Head of caudate nucleus (tissue), 42 donors: Measurements from ENCODE around the gene STAT5A.
"Not testable (repeated sequence)": the region's sequence is repeated elsewhere in the genome, so short reads cannot be mapped to it uniquely, and the experiment has no call there.

ENCODE experiments used
- DNase-seq, 42 donors: peaks; one replicate each; pipeline versions ENCODE4 v3.0.0 to v3.0.0-alpha.2; 2020 to 2021; ENCODE audit warnings: mixed read lengths in 7 of 42
- intact Hi-C: fragments of 100-400 bp; cut with DNase I; formaldehyde crosslinking; loops from one replicate; pipeline ENCODE4 v1.15.0; 2022

STAT5A gene

DNA sequence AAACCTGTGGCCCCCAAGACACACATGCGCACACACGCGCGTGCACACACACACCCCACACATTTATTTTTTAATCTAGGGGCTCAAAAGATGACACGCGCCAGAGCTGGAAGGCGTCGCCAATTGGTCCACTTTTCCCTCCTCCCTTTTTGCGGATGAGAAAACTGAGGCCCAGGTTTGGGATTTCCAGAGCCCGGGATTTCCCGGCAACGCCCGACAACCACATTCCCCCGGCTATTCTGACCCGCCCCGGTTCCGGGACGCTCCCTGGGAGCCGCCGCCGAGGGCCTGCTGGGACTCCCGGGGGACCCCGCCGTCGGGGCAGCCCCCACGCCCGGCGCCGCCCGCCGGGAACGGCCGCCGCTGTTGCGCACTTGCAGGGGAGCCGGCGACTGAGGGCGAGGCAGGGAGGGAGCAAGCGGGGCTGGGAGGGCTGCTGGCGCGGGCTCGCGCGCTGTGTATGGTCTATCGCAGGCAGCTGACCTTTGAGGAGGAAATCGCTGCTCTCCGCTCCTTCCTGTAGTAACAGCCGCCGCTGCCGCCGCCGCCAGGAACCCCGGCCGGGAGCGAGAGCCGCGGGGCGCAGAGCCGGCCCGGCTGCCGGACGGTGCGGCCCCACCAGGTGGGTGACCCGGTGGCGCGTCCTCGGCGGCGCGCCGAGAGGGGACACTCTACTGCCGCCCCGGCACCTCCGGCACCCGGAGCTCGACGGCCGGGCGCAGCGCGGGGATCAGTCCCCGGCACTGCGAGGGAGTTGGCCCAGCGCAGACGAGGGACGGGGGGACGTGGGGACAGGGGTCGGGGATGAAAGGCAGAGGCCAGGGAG is at the start of gene STAT5A:
STAT5A (plus strand) TSS at position 522 of the 826 bp plus-strand sequence. CDS start 914 bp downstream, outside the sequence.
- peak; percentile 52 to 89 (median 77) for DNase-seq
- intact Hi-C loops: no loop called here

DNA sequence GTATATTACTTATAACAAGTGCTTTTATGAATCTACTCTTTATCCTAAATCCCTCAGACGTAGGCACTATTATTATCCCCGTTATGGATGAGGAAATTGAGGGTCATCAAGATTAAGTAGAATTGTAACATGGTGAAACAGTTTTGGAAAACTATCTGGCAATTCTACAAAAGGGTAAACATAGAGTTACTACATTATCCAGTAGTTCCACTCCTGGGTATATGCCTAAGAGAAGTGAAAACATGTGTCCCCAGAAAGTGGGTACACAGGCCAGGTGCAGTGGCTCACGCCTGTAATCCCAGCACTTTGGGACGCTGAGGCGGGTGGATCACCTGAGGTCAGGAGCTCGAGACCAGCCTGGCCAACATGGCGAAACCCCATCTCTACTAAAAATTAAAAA is 48.7 kb upstream of the STAT5A start:
- DNase-seq, intact Hi-C loops: not testable (repeated sequence)

DNA sequence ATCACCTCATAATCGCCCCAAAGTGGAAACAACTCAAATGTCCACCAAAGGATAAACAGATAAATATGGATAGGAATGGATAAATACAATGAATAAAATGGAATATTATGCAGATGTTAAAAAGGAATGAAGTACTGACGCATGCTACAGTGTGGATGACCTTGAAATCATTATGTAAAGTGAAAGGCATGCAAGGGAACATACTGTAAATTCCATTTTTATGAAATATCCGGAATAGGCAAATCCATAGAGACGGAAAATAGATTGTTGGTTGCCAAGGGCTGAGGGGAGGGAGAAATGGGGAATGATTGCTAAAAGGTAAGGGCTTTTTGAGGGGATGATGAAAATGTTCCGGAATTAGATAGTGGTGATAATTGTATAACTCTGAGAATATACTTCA is 48.1 kb upstream of the STAT5A start:
- intact Hi-C loops: no loop called here
- no peak for DNase-seq

DNA sequence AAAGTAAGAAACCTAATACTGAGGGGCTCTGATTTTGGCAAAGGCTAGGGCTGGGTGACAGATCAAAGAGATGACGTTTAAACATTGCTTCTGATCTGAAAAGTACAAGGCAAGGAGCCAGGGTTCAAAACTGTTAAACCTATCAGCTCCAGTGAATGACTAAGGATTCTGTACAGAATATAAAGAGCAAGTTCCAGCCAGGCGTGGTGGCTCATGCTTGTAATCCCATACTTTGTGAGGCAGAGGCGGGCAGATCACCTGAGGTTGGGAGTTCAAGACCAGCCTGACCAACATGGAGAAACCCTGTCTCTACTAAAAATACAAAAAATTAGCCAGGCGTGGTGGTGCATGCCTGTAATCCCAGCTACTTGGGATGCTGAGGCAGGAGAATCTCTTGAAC is 47.4 kb upstream of the STAT5A start:
- DNase-seq, intact Hi-C loops: not testable (repeated sequence)

DNA sequence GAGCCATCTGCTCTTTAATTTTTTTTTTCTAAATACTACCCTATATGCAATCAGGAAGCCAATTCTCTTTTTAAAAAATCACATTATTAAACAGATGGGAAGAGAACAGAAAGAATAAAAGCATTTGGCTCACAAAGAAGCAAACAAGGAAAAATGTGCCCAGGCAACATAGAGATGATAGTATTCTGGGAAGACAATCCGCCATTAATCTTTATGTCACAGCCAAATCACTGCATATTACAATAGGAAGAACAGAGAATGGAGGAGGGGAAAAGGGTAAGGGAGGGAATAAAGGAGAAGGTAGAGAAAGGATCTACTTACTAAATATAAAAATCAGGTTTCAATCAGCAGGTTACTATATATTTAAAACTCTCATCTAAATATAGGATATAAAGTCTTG is 46.4 kb upstream of the STAT5A start:
- no peak for DNase-seq
- intact Hi-C loops: no loop called here

DNA sequence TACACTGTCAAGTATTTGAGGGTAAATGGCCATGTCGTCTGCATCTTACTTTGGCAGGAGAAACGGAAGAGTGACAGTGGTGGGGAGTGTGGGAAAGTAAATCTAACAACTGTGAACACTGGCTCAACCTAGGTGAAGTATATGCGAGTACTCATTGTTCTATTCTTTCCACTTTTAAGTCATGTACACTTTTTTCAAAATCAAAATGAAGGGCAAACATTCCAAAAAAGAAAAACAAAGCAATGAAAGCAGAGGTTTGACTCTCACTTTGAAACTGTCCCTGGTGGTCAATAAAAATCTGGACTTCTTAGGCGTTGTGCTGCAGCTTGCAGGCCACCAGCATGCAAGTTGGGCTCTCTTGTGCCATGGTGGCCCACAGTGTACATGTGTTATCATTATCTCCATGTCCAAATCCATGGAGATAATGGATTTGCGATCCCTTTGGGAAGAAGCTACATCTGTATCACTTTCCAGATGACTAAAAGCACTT is 44.8 kb upstream of the STAT5A start:
- no peak for DNase-seq
- intact Hi-C loops: no loop called here

DNA sequence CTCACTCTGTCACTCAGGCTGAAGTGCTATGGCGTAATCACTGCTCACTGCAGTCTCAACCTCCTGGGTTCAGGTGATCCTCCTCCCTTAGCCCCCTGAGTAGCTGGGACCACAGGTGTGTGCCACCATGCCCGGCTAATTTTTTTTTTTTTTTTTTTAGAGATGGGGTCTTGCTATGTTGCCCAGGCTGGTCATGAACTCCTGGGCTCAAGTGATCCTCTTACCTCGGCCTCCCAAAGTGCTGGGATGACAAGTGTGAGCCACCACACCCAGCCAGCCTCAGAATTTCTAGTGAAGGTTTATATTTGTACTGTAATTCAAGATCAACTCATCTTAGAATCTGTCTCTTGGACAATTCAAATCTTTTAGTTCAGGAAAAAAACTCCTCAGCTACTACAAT is 44.2 kb upstream of the STAT5A start:
- DNase-seq, intact Hi-C loops: not testable (repeated sequence)

DNA sequence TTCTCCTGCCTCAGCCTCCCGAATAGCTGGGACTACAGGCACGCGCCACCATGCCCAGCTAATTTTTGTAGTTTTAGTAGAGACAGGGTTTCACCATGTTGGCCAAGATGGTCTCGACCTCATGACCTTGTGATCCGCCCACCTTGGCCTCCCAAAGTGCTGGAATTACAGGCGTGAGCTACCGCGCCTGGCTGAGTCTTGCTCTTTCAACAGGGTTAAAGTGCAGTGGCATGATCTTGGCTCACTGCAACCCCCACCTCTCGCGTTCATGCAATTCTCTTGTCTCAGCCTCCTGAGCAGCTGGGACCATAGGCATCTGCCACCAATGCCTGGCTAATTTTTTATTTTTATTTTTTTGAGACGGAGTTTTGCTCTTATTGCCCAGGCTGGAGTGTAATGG is 43.1 kb upstream of the STAT5A start:
- peak in 1 of 42 donors; percentile 5 for DNase-seq
- intact Hi-C loops: not testable (repeated sequence)

DNA sequence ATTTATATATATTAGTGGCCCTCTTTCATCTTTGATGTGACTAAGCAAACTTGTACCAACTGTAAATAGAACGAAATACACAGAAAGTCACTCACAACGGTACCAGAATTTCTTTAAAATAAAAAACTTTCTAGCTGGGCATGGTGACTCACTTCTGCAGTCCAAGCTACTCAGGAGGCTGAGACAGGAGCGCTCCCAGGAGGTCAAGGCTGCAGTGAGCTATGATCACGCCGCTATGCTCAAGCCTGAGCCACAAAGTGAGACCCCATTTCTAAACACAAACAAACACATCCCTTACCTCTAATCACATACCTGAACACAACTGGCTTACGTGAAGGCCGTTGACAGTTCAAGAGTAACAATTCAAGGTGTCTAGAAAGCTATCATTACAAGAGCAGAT is 41.8 kb upstream of the STAT5A start:
- DNase-seq: peak in 1 of 42 donors; percentile 9
- intact Hi-C loops: no loop called here

DNA sequence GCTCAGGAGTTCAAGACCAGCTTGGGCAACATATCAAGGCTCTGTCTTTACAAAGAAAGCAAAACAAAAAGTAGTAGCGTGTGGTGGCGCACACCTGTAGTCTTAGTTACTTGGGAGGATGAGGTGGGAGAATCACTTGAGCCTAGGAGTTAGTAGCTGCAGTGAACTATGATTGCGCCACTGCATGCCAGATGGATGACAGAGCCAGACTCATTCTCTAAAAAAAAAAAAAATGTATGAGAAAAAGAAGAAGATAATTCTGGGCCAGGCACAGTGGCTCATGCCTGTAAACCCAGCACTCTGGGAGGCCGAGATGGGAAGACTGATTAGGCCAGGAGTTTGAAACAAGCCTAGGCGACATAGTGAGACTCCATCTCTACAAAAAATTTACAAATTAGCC is 40.6 kb upstream of the STAT5A start:
- intact Hi-C loops: no loop called here
- DNase-seq: peak in 1 of 42 donors; percentile 37

DNA sequence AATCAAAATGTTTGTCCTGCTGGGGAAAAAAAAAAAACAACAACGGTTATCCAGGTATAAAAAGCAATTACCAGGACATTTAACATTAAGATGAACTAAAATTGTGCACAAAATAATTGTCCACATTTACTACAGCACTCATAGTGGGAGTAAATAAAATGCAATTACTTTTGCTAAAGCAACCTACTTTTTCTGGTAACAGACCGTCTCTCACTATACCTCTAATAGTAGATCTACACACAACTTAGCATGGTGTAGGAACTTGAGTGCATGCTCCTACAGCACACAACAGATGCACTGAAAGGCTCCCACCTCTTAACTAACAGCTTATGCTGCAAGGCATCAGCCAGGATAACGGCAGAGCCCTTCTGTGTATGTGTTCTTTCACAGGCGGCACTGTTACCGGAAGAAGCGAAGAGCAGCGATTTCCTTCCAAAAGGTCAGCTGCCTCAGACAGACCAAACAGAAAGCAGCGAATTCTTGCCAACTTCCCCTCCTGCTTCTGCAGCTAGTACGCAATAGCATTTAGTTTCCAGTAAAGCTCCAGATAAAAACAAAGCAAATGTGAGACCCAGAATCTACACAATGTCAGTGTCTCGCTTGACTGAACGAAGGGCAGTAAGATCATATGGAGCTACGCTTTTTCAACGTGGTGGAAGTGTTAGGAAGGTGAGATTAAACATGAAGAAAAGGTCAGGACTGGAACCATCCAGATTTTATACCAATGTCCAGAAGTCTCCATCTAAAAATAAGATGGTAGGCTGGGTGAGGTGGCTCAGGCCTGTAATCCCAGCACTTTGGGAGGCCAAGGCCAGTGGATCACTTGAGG is 39.7 kb upstream of the STAT5A start:
- intact Hi-C loops: no loop called here
- peak; percentile 34 to 95 (median 83) for DNase-seq

DNA sequence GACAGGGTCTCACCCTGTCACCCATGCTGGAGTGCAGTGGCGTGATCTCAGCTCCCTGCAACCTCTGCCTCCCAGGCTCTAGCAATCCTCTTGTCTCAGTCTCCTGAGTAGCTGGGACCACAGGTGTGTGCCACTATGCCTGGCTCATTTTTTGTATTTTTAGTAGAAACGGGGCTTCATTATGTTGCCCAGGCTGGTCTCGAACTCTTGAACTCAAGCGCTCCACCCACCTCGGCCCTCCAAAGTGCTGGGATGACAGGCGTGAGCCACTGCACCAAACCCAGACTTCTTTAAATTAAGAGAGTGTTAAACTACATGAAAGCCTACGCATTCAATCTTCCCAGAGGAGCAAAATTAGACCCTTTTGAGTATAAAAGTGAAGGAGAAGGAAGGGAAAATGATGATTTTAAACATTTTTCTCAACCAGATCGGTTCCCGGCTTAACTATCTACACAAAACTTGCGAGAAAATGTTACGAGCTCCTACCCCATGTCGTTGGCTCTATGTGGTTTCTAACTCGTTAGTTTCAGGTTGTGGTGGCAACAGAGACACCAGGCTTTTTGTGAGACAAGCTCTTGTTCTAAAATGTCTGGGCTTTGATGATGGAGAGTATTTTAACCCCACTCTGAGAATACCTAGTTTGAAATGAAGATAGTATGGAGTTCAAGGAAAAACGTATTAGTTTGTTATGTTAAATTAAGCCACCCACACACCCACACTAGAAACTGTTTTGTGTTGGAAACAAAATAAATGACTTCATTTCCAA is 38.4 kb upstream of the STAT5A start:
- DNase-seq: peak in 5 of 42 donors; percentile 16 to 28 (median 19)
- intact Hi-C loops: no loop called here

DNA sequence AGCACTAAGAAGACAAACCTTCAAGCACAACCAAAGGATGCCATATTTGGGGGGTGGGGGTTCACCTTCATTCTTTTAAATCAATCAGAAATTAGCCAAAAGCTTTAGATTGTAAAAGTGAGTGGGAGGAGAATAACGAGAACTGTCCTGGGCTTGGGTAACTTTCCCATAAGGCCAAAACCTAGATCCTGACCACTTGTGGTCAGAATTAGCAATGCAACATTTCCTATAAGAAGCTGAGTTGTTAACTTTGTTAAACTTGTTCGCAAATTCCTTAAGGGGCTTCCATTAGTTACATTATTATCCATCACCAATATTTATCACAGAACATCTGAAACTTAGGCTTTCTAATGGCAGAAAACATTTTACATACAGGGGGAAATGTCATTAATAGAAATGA is 37.2 kb upstream of the STAT5A start:
- intact Hi-C loops: no loop called here

DNA sequence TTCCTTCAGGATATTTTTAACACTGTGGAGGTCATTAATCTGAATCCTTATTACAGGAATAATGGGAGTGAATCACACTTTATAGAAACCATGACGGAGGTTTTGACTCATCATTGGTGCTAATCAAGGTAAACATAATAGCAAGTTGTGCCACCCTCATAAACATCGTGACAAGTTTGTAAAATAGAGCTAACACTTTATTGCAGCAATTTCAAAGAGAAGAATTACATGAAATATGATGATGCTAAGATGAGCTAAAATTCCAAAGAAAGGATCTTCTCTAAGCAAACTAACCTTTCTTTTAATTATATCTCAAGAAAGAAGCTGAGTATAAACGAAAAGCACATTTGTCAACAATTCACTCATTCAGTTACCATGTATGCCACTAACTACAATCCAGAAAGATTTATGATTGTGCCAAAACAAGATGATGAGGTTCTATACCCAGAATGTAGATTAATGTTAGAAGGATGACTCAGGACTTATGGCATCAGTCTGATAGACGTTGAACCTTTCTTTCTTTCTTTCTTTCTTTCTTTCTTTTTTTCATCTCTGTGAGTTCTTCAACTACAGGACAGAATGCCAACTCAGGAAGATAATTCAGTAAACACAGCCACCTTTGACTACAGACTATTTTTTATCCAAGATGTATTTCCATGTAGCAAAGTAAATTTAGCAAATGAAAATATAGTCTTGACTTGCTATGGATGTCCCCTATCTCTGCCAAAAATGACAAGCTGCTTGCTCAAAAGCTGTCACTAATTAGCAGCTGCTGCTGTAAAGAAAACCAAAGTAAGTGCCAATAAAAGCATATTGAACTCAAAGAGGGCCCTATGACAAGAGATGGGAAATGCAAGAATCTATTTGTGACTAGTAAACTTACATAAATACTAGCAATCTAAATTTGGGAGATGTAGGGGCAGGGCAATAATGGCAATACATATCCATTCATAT is 35.4 kb upstream of the STAT5A start:
- intact Hi-C loops: no loop called here
- no peak for DNase-seq

More for the DNA sequence above, 37.2 kb upstream of the STAT5A start:
- no peak for DNase-seq

DNA sequence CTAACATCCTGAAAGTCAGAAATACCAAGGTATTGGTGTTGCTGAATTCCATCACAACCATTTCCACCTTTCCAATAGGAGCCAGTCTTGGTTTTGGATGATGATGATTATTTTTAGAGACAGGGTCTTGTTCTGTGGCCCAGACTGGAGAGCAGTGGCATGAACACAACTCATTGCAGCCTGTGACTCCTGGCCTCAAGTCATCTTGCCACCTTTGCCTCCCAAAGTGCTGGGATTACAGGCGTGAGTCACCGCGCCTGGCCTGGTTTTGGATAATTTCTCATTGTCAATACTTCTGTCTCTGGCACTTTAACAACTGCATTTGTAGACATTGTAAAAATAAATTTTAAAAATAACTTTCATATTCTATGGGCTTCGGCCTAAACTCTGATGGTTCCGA is 34.7 kb upstream of the STAT5A start:
- intact Hi-C loops: no loop called here
- DNase-seq: no peak

DNA sequence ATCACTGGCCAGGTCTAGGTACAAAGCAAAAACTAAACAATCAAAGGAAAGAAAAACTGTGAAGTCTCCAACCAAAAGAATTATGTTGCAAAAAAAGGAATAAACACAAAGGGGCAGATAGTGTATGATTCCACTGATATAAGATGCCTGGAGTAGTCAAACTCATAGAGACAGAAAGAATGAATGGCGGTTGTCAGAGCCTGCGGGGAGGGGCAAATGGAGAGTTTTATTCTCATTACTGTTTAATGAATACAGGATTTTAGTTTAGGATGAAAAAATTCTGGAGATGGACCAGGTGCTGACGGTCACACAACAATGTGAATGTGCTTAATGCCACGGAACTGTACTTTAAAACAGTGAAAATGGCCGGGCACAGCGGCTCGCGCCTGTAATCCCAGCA is 32.9 kb upstream of the STAT5A start:
- DNase-seq: no peak
- intact Hi-C loops: no loop called here

DNA sequence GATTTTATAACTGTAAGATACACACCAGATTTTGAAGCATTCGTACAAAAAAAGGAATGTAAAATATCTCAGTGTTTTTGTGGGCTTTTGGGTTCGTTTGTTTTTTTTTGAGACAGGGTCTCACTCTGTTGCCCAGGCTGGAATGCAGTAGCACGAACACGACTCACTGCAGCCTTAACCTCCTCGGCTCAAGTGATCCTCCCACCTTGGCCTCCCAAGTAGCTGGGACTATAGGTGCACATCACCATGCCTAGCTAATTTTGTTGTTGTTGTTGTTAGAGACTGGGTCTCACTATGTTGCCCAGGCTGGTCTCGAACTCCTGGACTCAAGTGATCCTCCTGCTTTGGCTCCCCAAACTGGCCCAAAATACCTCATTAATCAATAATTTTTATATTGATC is 28.0 kb upstream of the STAT5A start:
- DNase-seq: no peak
- intact Hi-C loops: no loop called here

DNA sequence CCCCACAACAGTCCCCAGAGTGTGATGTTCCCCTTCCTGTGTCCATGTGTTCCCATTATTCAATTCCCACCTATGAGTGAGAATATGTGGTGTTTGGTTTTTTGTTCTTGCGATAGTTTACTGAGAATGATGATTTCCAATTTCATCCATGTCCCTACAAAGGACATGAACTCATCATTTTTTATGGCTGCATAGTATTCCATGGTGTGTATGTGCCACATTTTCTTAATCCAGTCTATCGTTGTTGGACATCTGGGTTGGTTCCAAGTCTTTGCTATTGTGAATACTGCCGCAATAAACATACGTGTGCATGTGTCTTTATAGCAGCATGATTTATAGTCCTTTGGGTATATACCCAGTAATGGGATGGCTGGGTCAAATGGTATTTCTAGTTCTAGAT is 23.9 kb upstream of the STAT5A start:
- DNase-seq, intact Hi-C loops: not testable (repeated sequence)
